K562 (cell line): ENCODE data around the gene RNF41. TPM values are rescaled to one million over a fixed set of nuclear protein-coding genes. Genes with fewer than 3 reads are reported as not detected.

Experiments used
- BMI1 ChIP-seq: fragments of 150-350 bp; IDR thresholded peaks from 2 replicates; pipeline ENCODE4 v1.6.1; 2014; ENCODE audit warnings: low read length
- ELF1 ChIP-seq: fragments of 200-800 bp; sonication (Bioruptor generic); IDR thresholded peaks from 2 replicates; pipeline ENCODE4 v1.6.1; 2016; ENCODE audit warnings: missing genetic modification characterization, missing compliant biosample characterization
- ETS1 ChIP-seq: conservative IDR thresholded peaks from 2 replicates; pipeline ENCODE4 v1.6.1; 2011; ENCODE audit warnings: low read depth, mild to moderate bottlenecking, low read length; ENCODE audit not compliant: control insufficient read depth
- FOS ChIP-seq: IDR thresholded peaks from 3 replicates; pipeline ENCODE4 v1.6.1; 2011; ENCODE audit not compliant: insufficient read length; ENCODE audit errors: extremely low read depth
- HNRNPUL1 ChIP-seq: fragments of 200-400 bp; formaldehyde crosslinking; IDR thresholded peaks from 2 replicates; pipeline ENCODE4 v1.6.1; 2017; ENCODE audit warnings: low read length
- JUNB ChIP-seq: fragments of 450-650 bp; formaldehyde crosslinking; conservative IDR thresholded peaks from 2 replicates; pipeline ENCODE4 v1.4.0; 2020; ENCODE audit warnings: mild to moderate bottlenecking
- MCM2 ChIP-seq: fragments of 450-650 bp; IDR thresholded peaks from 2 replicates; pipeline ENCODE4 v1.6.1; 2017; ENCODE audit warnings: low read depth, mild to moderate bottlenecking
- NCOA6 ChIP-seq: fragments of 450-650 bp; IDR thresholded peaks from 2 replicates; pipeline ENCODE4 v1.6.1; 2017; ENCODE audit warnings: mild to moderate bottlenecking
- NUFIP1 ChIP-seq: fragments of 450-650 bp; IDR thresholded peaks from 2 replicates; pipeline ENCODE4 v1.6.1; 2018; ENCODE audit not compliant: partially characterized antibody
- RREB1 ChIP-seq: fragments of 250-450 bp; sonication (Bioruptor Pico); IDR thresholded peaks from 2 replicates; pipeline ENCODE4 v1.4.0; 2020
- SRSF1 ChIP-seq: fragments of 200-400 bp; formaldehyde crosslinking; IDR thresholded peaks from 2 replicates; pipeline ENCODE4 v1.6.1; 2017; ENCODE audit warnings: mild to moderate bottlenecking, low read depth, low read length, moderate library complexity
- XRCC3 ChIP-seq: fragments of 450-650 bp; IDR thresholded peaks from 2 replicates; pipeline ENCODE4 v1.6.1; 2017; ENCODE audit warnings: mild to moderate bottlenecking, moderate library complexity
- ZBED1 ChIP-seq: IDR thresholded peaks from 2 replicates; pipeline ENCODE4 v1.6.1; 2014
- ZBTB33 ChIP-seq: sonication (generic); formaldehyde crosslinking; IDR thresholded peaks from 2 replicates; pipeline ENCODE4 v1.8.1; 2023; ENCODE audit warnings: mild to moderate bottlenecking, missing genetic modification reagents
- ZKSCAN1 ChIP-seq: fragments of 150-350 bp; IDR thresholded peaks from 2 replicates; pipeline ENCODE4 v1.6.1; 2016; ENCODE audit warnings: low read depth, low read length
- ZNF232 ChIP-seq: sonication (generic); formaldehyde crosslinking; IDR thresholded peaks from 2 replicates; pipeline ENCODE4 v1.8.0; 2022; ENCODE audit warnings: mild to moderate bottlenecking, missing genetic modification reagents
- polyA plus RNA-seq, 8 experiments: library from polyadenylated mRNA; depleted of rRNA in 4 of 8; stranded (reverse) in 5 of 8; unstranded in 3 of 8; fragments of >200 nt; fragmentation: Nextera tagmentation in 2 of 8; fragmentation: Illumina TruSeq in 1 of 8; extraction: Ambion mirVana in 2 of 8; extraction: Trizol in 1 of 8; gene quantifications; 2 replicates each; pipeline versions ENCODE4 v1.2.1 to v1.2.3, GENCODE V29; 2011 to 2014; ENCODE audit warnings: inconsistent platforms in 1 of 8, missing spikeins in 1 of 8
- total RNA-seq, 7 experiments: library from RNA; depleted of rRNA in 6 of 7; stranded (reverse); fragments of >200 nt in 6 of 7; fragmentation: Illumina TruSeq in 2 of 7; extraction: Trizol in 2 of 7; gene quantifications; 2 replicates each; pipeline versions ENCODE4 v1.2.1 to v1.2.3, GENCODE V29; 2011 to 2021; ENCODE audit warnings: low replicate concordance in 1 of 7

RNF41 gene
- total and polyA plus RNA-seq, 9 of the 15 experiments (the other 6 are each of a cell fraction or from before 2014, with no cell fraction given): 28.2 to 46.8 (median 33.8) TPM

- no peak for TF ChIP-seq ETS1
- TF ChIP-seq XRCC3: no peak
- no peak for TF ChIP-seq NCOA6
- TF ChIP-seq NUFIP1: no peak
- TF ChIP-seq FOS: no peak
- peak; percentile 56 for TF ChIP-seq ELF1 (tag)
- TF ChIP-seq ZBED1: no peak
- no peak for TF ChIP-seq ZNF232 (CRISPR knock-in tag)
- TF ChIP-seq MCM2: no peak
- no peak for TF ChIP-seq SRSF1
- no peak for TF ChIP-seq HNRNPUL1
- no peak for TF ChIP-seq ZBTB33 (CRISPR knock-in tag)
- no peak for TF ChIP-seq BMI1
- no peak for TF ChIP-seq JUNB (CRISPR knock-in tag)
- TF ChIP-seq ZKSCAN1: no peak
- no peak for TF ChIP-seq RREB1 (CRISPR knock-in tag)
These were observed 19.4 kb downstream of the RNF41 start (continued) for GRCh38 chr12:56202366-56202765.
